Body of pancreas (tissue), 4 donors: ENCODE measurements around the gene MAPK10. TPM values are rescaled to one million over a fixed set of nuclear protein-coding genes. Genes with fewer than 3 reads are reported as not detected.

Source experiments
- ATAC-seq: fragments of 150-250 bp; one replicate; pipeline ENCODE4 v1.9.1; 2016
- DNase-seq, 4 donors: peaks; one replicate each; pipeline ENCODE4 v3.0.0-alpha.2; 2019
- H3K27ac ChIP-seq, 4 donors: fragments of 200-600 bp; sonication (generic); 1 replicate in 3 of 4; 2 replicates in 1 of 4; pipeline versions ENCODE4 v1.5.1 to v1.6.1; 2016 to 2019; ENCODE audit warnings: mild to moderate bottlenecking in 1 of 4, mixed read lengths in 1 of 4, moderate library complexity in 1 of 4
- H3K27me3 ChIP-seq, 2 donors: fragments of 200-600 bp; sonication (generic); one replicate each; pipeline ENCODE4 v1.6.0; 2016; ENCODE audit warnings: mild to moderate bottlenecking in 1 of 2
- H3K36me3 ChIP-seq, 2 donors: fragments of 200-600 bp; sonication (generic); replicated peaks in 1 of 2; 2 replicates each; pipeline ENCODE4 v1.5.1; 2016; ENCODE audit warnings: low read depth in 2 of 2; ENCODE audit not compliant: insufficient read depth in 1 of 2
- H3K4me1 ChIP-seq: fragments of 200-600 bp; sonication (generic); one replicate; pipeline ENCODE4 v1.6.0; 2016
- H3K4me3 ChIP-seq, 2 donors: fragments of 200-600 bp; sonication (generic); 1 replicate in 1 of 2; 2 replicates in 1 of 2; pipeline ENCODE4 v1.5.1; 2016 to 2019
- H3K9me3 ChIP-seq, 3 donors: fragments of 200-600 bp; sonication (generic); 1 replicate in 2 of 3; 2 replicates in 1 of 3; pipeline ENCODE4 v1.5.1; 2016
- CTCF ChIP-seq, 7 experiments: fragments of 450-650 bp in 4 of 7; fragments of 200-600 bp in 3 of 7; sonication (generic) in 3 of 7; IDR thresholded peaks; one replicate each; pipeline ENCODE4 v1.5.1; 2016 to 2019; ENCODE audit warnings: antibody characterized with exemption in 7 of 7
- POLR2A ChIP-seq, 3 donors: fragments of 450-650 bp; IDR thresholded peaks; one replicate each; pipeline ENCODE4 v1.6.1; 2016; ENCODE audit warnings: antibody characterized with exemption in 3 of 3, mild to moderate bottlenecking in 2 of 3
- WGBS, 2 donors: methylation state at CpG; one replicate each; pipeline ENCODE4 v1.1.5; 2017; 5-methylcytosine and 5-hydroxymethylcytosine counted together
- intact Hi-C: fragments of 100-400 bp; cut with DNase I; formaldehyde crosslinking; loops from one replicate; pipeline ENCODE4 v1.15.1; 2023
- total RNA-seq, 2 donors: library from RNA; depleted of rRNA; stranded (reverse); fragments of >200 nt; gene quantifications; one replicate each; pipeline ENCODE4 v1.1.0, GENCODE V29; 2016

Gene MAPK10
- total RNA-seq, 2 donors from 2014 or later: 9.9 to 24.1 TPM

- no peak overlapping the region for H3K4me3 ChIP-seq
- no peak overlapping the region for H3K27ac ChIP-seq
- TF ChIP-seq POLR2A (IDR thresholded peaks at IDR 0.05) (no peak), CTCF (IDR thresholded peaks at IDR 0.05) (no peak)
- H3K4me1 ChIP-seq: no peaks in the 10 kb centered on the region
- no peaks in the 10 kb centered on the region for H3K27me3 ChIP-seq
- DNase-seq: no peak
- H3K9me3 ChIP-seq: no peaks in the 10 kb centered on the region
- intact Hi-C loops: no loop called here
- no peak for ATAC-seq
- H3K36me3 ChIP-seq: no peaks in the 10 kb centered on the region
- WGBS, 2 donors: 86 to 87% methylated on average over 11 of the region's 11 CpGs
Observed at GRCh38 chr4:86294883-86295282, 65.0 kb downstream of the MAPK10 start.

GRCh38 chr4:86291180-86291579 lies 68.7 kb downstream of the MAPK10 start:
- H3K9me3 ChIP-seq: no peaks in the 10 kb centered on the region
- H3K4me1 ChIP-seq: no peaks in the 10 kb centered on the region
- intact Hi-C loops: no loop called here
- 73 to 89% methylated on average over 2 of the region's 2 CpGs for WGBS, 2 donors
- H3K27ac ChIP-seq: no peak overlapping the region
- H3K4me3 ChIP-seq: no peak overlapping the region
- DNase-seq (no peak), ATAC-seq (no peak)
- no peaks in the 10 kb centered on the region for H3K27me3 ChIP-seq
- no peaks in the 10 kb centered on the region for H3K36me3 ChIP-seq
- no peak for TF ChIP-seq CTCF (IDR thresholded peaks at IDR 0.05)
- TF ChIP-seq POLR2A (IDR thresholded peaks at IDR 0.05): no peak

- 82 to 86% methylated on average over 2 of the region's 2 CpGs for WGBS, 2 donors
- H3K27ac ChIP-seq: no peak overlapping the region
- intact Hi-C loops: no loop called here
- H3K36me3 ChIP-seq: no peaks in the 10 kb centered on the region
- no peak overlapping the region for H3K4me3 ChIP-seq
- H3K9me3 ChIP-seq: no peaks in the 10 kb centered on the region
- H3K4me1 ChIP-seq: no peaks in the 10 kb centered on the region
- no peaks in the 10 kb centered on the region for H3K27me3 ChIP-seq
- ATAC-seq (no peak), DNase-seq (no peak)
- TF ChIP-seq CTCF (IDR thresholded peaks at IDR 0.05): no peak
- no peak for TF ChIP-seq POLR2A (IDR thresholded peaks at IDR 0.05)
Observed at GRCh38 chr4:86286726-86287125, 73.1 kb downstream of the MAPK10 start.

- 17 to 29% methylated on average over 3 of the region's 3 CpGs for WGBS, 2 donors
- H3K27ac ChIP-seq: no peak overlapping the region
- intact Hi-C loops: no loop called here
- DNase-seq: no peak
- no peak overlapping the region for H3K4me3 ChIP-seq
- TF ChIP-seq CTCF (IDR thresholded peaks at IDR 0.05): no peak
- H3K4me1 ChIP-seq: no peaks in the 10 kb centered on the region
- no peaks in the 10 kb centered on the region for H3K9me3 ChIP-seq
- H3K27me3 ChIP-seq: no peaks in the 10 kb centered on the region
- no peak for ATAC-seq
- H3K36me3 ChIP-seq: no peaks in the 10 kb centered on the region
Observed at GRCh38 chr4:86283371-86283770, 76.5 kb downstream of the MAPK10 start.

GRCh38 chr4:86280246-86280645 lies 79.6 kb downstream of the MAPK10 start:
- H3K4me1 ChIP-seq: no peaks in the 10 kb centered on the region
- 74 to 75% methylated on average over 2 of the region's 2 CpGs for WGBS, 2 donors
- no peaks in the 10 kb centered on the region for H3K27me3 ChIP-seq
- H3K27ac ChIP-seq: no peak overlapping the region
- no peak overlapping the region for H3K4me3 ChIP-seq
- no peak for DNase-seq
- H3K9me3 ChIP-seq: no peaks in the 10 kb centered on the region
- intact Hi-C loops: no loop called here
- no peak for TF ChIP-seq CTCF (IDR thresholded peaks at IDR 0.05)
- no peak for TF ChIP-seq POLR2A (IDR thresholded peaks at IDR 0.05)
- no peak for ATAC-seq
- no peaks in the 10 kb centered on the region for H3K36me3 ChIP-seq
